B cell (primary cell): ENCODE results near the gene HMGXB3.

ENCODE experiments used
- EZH2 ChIP-seq: IDR thresholded peaks from 2 replicates; pipeline ENCODE4 v1.6.1; 2012; ENCODE audit warnings: borderline replicate concordance, low read depth, mild to moderate bottlenecking, moderate library complexity, low read length; ENCODE audit not compliant: insufficient read depth, poor library complexity, severe bottlenecking
- TF ChIP-seq, protein P1 (sequence below): fragments of 200-600 bp; IDR thresholded peaks from one replicate; pipeline ENCODE4 v1.8.0; 2022; ENCODE audit warnings: antibody characterized with exemption, mild to moderate bottlenecking

DNA sequence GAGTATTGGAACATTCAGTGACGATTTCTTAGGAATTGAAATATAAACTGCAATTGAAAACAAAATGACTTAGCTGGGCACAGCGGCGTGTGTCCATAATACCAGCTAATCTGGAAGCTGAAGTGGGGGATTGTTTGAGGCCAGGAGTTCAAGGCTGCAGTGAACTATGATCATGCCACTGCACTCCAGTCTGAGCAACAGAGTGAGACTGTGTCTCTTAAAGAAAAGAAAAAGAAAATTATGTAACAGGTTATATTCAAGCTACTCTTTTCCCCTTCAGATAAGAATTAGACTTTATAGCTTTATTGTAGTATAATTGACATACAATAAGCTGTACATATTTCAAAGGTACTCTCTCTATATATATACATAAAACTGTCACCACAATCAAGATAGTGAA lies 33.6 kb upstream of the HMGXB3 start:
- TF ChIP-seq, protein P1, sequence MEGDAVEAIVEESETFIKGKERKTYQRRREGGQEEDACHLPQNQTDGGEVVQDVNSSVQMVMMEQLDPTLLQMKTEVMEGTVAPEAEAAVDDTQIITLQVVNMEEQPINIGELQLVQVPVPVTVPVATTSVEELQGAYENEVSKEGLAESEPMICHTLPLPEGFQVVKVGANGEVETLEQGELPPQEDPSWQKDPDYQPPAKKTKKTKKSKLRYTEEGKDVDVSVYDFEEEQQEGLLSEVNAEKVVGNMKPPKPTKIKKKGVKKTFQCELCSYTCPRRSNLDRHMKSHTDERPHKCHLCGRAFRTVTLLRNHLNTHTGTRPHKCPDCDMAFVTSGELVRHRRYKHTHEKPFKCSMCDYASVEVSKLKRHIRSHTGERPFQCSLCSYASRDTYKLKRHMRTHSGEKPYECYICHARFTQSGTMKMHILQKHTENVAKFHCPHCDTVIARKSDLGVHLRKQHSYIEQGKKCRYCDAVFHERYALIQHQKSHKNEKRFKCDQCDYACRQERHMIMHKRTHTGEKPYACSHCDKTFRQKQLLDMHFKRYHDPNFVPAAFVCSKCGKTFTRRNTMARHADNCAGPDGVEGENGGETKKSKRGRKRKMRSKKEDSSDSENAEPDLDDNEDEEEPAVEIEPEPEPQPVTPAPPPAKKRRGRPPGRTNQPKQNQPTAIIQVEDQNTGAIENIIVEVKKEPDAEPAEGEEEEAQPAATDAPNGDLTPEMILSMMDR = no peak
- no peak for TF ChIP-seq EZH2
